ENCODE measurements around the gene AXDND1.
"Not testable (repeated sequence)": the region's sequence is repeated elsewhere in the genome, so short reads cannot be mapped to it uniquely, and the experiment has no call there.

The AXDND1 gene, protein sequence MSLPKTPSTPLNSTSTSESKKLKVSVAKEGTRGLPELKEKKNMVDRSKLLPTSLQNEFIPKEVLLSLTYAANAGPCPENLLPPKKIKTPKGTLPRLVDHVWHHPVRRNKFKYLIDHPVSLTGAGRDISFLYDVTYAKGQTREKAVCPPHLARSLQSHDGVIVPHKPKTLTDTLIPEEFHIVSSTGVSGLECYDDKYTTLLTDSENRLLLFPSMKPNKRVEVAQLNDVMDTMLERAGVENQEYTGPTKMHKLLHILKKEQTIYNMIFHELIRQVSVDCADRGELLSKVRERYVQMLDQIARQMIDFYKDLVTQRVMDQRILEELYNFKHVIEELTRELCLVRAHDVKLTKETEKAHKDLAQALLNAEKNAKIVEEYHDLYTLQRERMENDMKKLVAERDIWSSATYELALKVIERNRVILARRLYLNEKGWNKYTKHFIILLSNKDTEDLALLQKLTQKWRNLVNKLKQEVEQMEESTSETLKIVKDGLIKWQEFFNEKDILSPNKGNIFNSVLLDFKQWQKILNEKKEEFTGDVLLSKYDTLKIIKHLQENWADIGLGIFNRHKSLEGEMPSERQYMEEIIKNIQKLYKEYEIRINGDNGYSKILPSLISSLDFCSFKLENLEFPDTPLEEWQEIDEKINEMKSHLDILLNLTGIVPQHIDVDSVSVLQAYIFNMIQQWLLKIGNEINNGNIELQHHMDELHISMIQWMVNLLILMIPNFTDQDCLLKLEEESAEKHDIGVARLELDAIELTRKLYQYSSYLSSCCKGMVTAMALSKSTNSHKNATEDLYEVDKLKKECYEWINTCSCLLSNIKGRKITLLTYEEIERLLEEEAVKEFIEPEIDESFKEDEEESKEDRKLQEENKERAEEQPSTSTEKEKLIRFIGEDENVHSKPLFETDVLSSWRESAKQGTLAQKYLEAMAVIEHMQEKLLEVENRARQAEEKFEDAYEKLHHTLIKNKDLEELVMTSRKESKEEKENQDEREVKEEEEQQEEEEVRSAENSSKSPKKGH

DNA sequence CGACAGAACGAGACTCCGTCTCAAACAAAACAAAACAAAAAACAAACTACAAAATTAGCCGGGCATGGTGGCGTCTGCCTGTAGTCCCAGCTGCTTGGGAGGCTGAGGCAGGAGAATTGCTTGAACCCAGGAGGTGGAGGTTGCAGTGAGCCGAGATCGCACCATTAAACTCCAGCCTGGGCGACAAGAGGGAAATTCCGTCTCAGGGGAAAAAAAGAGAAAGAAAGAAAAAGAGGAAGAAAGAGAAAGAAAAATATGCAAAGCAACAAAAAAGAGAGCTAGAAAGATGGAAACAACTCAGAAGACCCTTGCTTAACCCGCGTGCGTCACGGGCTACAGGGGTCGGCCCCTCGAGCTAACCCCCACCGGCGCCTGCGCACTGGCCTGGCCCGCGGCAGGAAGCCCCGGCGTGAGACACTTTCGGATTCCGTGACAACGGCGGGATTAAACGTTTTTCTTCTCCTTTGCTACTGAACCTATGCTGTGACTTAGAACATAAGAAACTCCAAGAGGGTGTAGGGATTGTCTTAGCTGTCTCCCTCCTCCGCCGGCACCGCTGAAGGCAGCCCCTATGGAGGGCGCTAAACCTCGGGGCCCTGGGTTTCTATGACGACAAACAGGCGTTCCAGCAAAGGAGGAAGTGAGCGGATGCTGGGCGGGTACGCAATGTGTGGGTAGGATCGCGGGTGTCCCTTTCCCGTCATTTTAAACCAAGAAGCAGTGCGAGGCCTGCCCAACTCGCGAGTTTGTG is at the start of gene AXDND1:
TSS of gene AXDND1 (plus strand) at position 630 of the 751 bp plus-strand sequence. CDS start 539 bp downstream, outside the sequence.
- DNase-seq, result peak; percentile 80

DNA sequence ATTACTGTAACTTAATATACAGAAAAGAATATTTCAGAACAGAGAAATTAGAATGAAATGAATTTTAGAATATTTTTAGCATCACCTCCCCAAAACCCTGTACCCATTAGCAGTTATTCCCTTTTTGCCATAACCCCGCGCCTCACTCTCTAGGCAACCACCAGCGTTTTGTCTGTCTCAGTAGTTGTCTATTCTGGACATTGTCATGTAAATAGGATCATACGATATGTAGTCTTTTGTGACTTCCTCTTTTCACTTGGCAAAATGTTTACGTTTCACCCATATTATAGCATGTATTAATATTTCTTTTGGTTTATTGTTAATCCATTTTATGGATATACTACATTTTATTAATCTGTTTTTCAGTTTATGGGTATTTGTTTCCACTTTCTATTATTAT is 47.3 kb upstream of the AXDND1 start:
- DNase-seq, result no peak

DNA sequence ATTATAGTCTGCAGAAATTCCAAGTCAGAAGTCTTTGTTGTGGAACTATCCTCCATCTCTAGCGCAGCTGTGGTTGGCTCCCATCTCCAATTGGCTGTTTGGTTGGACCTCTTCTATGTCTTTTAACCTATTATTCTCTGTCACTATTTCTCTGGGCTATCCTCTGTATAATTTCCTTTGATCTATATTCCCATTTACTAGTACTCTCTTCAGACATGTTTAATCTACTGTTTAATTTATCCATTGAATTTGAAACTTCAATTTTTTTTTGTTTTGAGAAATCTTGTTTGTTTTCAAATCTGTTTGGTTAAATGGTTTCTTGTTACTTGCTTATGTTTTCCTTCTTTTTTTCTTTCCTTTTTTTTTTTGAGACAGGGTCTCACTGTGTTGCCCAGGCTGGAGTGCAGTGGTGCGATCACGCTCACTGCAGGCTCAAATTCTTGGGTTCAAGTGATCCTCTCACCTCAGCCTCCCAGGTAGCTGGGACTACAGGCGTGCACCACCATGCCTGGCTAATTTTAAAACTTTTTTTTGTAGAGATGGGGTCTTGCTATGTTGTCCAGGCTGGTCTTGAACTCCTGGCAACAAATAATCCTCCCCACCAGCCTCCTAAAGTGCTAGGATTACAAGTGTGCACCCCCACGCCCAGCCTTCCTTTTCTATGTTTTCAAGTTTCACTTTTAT is 44.1 kb upstream of the AXDND1 start:
- DNase-seq, result no peak

DNA sequence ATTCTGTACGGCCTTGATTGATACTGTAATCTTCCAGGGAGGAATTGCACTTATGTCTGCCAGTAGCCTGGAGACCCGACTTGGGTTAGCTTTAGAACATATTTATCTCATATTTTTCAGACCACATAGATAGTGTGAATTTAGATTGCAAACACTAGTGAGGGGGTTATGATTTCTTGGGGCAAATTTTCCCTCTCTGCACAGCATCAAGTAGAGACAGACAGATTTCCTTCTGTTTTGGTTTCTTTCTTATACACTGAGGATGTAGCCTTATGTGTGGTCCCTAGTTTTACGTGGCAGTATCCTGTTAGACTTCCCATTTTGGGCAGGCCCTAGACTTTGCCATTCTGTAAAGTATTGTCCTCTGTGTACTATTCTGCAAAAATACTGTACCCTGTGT is 43.2 kb upstream of the AXDND1 start:
- DNase-seq, result no peak

DNA sequence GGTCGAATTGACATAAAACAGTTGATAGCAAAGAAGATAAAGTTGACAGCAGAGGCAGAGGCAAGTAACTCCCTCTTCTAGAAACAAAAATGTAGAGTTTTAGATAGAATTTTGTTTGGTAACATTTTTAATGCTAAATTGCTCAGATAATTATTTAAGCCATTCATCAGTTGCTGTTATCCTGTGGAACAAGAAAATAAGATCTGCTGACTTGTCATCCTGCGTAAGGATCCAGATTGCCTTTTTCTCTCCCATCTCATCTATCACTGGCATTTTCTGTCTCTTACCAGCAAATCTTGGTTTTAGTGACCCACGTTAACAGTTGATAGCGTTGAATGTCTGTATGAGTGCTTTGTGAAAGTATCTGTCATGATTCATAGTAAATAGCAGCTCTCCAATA is 42.3 kb upstream of the AXDND1 start:
- no peak for DNase-seq

DNA sequence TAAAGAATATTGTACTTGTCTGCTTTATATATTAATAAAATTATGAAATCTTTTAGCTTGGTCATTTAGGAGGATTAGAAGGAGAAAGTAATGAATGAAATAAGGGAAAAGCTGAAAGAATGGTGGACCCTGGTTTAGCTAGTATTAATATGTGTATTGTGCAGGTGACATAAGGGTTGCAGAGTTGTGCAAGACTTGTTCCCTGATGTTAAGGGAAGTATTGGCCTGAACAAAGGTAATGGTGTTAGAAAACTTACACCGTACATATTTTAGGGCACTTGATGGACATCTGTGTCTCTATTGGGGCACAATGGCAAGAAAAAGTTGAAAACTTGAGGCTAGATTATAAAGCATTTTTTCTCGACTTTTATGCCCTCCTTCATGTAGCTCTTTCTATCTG is 39.9 kb upstream of the AXDND1 start:
- DNase-seq, result no peak

DNA sequence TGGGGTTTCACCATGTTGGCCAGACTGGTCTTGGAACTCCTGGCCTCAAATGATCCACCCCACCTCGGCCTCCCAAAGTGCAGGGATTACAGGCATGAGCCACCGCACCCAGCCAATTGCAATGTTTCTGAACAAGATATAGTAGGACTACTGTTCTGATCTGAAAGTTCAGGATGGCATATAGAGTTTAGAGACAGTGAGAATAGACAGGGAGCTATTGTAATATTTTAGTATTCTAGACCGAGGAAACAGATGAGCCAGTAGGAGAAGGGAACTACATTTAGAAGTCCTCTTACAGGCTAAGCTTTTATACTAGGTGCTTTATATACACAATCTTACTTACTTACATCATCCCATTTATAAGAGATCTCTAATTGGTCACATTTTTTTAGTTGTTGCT is 39.0 kb upstream of the AXDND1 start:
- no peak for DNase-seq

DNA sequence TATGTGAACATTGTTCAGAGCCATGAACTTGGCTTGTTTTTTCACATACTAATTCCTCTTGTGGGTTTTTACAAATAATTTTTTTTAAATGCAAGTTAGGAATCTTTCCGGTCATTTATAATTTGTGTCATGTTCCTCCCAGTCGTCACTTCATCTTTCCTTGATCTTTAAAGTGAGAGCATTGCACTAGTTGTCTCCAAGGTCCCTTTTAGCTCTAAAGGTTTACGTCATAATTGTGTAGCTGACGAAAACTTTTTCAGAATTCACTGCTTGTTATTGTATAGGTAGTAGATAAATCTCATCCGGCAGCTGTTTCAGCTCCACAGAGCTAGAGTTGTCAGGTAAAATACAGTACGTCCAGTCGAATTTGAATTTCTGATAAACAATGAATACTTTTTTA is 38.6 kb upstream of the AXDND1 start:
- no peak for DNase-seq

DNA sequence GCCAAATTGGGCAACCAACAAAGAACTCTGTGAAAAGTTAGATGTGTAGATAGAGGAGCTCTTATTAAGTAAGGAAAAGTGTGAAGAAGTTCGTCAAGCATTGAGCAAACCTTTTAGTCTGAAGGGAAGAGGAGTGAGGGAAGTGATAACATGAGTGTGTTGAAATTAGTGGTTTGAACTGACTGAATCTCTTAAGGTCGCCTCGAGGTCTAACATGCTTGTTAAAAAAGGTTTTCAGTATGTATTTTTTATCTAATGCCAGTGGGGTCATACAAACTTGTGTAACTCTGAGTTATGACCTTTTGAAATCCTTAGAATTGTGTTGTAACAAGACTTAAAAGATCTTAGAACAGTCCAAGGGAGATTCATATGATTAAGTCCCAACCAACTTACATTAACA is 38.1 kb upstream of the AXDND1 start:
- DNase-seq, result no peak

DNA sequence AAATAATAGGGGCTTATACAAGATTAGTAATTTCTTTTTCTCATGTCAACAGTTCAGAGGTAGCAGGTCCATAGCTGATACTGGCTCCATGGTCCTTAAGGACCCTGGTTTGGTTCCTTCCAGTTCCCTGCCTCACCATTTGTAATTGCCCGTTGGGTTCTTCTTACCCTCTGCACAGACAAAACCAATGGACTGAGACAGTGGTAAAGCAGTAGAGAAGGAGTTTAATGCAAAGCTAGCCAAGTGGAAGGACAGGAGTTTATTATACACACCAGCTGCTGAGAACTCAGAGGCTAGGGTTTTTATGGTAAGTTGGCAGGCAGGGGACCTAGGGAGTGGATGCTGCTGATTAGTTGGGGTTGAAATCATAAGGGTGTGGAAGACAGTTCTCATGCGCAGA is 35.9 kb upstream of the AXDND1 start:
- DNase-seq, result no peak

DNA sequence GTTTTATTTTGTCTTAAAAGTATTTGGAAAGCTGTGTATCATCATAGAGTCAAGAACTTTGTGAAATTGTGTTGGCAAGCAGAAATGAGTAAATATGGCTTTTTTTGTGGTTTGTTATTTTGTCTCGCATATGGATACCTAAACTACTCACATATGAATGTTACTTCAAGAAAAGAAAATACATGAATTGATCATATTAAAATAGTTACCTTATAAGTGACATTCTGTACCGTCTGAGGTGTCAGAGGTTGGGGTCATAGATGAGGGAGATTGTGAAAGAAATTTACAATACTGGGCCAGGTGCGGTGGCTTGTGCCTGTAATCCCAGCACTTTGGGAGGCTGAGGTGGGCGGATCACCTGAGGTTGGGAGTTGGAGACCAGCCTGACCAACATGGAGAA is 31.3 kb upstream of the AXDND1 start:
- DNase-seq, result no peak

DNA sequence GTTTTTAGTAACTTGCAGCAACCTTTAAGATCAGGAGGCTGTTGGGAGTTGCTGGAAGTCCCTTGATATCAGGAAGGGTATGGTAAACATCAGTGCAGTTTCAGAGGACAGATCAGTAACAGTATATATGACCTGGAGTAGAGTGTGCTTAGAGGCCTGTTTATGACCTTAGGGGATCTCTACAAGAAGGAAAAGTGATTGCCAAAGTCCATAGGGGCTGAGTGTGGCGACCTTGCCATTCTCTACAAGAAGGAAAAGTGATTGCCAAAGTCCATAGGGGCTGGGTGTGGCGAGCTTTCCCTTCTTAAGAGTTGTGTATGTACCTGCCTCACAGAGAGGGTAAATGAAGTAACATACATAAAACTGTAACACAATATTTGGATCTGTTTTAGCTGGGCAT is 28.5 kb upstream of the AXDND1 start:
- DNase-seq, result no peak

DNA sequence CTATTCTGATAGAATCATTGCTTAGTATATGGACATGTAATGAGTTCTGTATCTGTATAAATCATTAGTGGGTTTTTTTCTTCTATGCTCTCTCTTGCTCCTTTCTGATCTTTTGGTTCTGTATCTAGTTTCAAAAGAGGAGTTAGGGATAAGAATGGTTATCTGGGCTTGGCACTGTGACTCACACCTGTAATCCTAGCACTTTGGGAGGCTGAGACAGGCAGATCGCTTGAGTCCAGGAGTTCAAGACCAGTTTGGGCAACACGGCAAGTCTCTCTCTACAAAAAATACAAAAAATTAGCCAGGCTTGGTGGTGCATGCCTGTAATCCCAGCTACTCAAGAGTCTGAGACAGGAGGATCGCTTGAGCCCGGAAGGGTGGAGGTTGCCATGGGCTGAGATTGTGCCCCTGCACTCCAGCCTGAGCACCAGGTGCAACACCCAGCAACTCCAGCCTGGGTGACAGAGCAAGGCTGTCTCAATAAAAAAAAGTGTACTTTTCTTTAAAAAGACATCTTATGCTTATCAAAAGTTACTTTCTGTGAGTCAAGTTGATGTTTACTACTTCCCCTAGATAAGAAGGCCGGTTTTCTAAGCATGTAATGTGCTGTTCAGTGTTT is 27.7 kb upstream of the AXDND1 start:
- DNase-seq, result no peak

DNA sequence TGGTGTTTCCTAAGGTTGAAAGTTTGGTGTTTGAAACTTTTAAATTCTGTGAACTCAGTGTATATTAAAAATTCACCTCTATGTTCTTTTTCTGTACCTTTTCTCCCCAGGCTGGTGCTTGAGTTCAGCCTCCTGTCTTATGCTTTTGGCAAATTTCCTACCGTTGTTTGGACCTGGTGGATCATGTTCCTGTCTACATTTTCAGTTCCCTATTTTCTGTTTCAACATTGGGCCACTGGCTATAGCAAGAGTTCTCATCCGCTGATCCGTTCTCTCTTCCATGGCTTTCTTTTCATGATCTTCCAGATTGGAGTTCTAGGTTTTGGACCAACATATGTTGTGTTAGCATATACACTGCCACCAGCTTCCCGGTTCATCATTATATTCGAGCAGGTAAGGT is 24.9 kb upstream of the AXDND1 start:
- no peak for DNase-seq

DNA sequence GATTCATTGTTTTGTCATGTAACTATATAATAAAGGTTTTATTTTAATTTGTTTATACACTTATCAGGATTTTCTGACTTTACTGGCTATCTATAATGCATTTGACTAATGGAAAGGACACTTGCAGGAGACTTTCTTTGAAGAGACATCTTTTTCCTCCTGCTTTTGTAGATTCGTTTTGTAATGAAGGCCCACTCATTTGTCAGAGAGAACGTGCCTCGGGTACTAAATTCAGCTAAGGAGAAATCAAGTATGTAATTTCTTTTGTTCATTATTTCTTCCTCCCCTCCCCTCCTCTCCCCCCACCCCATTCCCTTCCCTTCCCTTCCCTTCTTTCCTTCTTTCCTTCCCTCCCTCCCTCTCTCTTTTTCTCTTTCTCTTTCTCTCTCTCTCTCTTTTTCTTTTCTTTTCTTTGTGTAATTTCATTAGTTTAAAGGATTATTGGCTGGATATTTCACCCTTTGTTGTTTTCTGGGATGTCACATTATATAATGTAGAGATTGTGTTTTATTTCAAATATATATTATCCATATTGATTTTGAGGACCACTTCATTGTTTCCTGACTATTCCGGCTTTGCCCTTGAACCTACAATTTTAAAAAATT is 23.7 kb upstream of the AXDND1 start:
- DNase-seq, result no peak

DNA sequence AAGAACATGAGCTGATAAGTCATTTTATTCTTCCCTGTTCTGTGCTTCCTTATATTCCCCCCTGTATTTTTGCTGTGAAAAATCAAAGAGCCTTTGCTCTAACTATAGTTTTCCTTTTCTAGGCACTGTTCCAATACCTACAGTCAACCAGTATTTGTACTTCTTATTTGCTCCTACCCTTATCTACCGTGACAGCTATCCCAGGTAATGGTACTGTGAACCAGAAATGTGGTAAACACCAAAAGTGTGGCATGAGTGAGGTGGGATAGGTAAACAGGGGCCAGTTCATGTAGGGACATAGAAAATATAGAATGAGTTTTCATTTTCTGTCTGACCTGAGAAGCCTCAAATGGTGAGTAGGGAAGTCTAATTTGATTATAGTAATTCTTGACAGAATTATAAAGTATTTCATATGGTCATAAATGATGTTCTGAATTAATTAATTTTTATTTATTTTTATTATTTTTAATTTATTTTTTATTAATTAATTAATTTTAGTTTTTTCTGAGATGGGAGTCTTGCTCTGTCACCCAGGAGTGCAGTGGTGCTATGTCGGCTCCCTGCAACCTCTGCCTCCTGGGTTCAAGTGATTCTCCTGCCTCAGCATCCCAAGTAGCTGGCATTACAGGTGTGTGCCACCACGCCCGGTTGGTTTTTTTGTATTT is 22.9 kb upstream of the AXDND1 start:
- no peak for DNase-seq

DNA sequence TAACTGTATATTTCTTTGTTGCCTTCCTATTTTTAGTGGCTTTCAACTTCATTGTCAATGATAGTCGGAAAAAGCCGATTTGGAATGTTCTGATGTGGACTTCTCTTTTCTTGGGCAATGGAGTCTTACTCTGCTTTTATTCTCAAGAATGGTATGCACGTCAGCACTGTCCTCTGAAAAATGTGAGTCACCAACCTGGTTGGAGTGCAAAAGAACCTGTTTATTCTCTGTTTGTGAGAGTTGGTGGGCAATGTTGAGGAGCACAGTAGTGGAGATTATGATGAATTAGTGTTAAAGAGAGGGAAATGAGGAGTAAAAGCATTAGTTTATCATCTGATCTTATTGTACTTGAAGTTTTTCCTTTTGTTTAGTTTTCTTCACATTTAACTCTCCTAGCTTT is 14.5 kb upstream of the AXDND1 start:
- no peak for DNase-seq

DNA sequence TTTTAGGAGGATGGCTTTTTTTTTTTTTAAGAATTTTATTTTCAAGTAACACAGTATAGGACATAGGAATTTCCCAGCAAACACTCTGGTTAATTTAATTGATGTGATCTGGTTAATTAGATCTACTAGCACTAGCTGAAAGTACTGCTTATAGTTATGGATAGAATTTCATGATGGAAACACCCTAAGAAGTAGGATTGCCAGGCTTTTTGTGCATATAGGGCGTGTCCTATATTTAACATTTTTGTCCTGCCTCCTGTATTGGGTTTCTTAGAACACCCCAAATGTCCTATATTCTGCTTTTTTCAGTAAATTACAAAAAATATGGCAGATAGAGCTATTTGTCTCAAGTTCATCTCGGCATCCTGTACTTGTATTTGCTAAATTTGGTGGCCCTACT is 13.5 kb upstream of the AXDND1 start:
- DNase-seq, result no peak

DNA sequence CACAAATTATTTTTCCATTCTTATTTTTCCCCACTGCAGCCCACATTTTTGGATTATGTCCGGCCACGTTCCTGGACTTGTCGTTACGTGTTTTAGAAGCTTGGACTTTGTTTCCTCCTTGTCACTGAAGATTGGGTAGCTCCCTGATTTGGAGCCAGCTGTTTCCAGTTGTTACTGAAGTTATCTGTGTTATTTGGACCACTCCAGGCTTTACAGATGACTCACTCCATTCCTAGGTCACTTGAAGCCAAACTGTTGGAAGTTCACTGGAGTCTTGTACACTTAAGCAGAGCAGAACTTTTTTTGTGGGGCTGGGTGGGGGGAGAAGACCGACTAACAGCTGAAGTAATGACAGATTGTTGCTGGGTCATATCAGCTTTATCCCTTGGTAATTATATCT is 12.2 kb upstream of the AXDND1 start:
- no peak for DNase-seq

DNA sequence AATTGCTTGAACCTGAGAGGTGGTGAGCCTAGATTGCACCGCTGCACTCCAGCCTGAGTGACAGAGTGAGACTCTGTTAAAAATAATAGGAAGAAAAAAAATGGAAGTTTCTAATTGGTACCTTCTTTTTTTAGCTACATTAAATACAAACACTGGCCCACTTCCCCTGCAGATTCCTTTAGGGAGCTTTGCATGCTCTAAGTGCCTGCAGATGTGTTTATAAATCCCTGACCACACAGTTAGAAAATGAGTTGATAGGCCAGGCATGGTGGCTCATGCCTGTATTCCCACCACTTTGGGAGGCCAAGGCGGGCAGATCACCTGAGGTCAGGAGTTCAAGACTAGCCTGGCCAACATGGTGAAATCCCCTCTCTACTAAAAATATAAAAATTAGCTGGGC is 4.1 kb upstream of the AXDND1 start:
- not testable (repeated sequence) for DNase-seq
